ENCODE data around the gene PGM2. TPM values are rescaled to one million over a fixed set of nuclear protein-coding genes. Genes with fewer than 3 reads are reported as not detected.
"Not testable (repeated sequence)": the region's sequence is repeated elsewhere in the genome, so short reads cannot be mapped to it uniquely, and the experiment has no call there.

The PGM2 gene
- total RNA-seq, 1 experiment from 2014 or later: 32.4 TPM

DNA sequence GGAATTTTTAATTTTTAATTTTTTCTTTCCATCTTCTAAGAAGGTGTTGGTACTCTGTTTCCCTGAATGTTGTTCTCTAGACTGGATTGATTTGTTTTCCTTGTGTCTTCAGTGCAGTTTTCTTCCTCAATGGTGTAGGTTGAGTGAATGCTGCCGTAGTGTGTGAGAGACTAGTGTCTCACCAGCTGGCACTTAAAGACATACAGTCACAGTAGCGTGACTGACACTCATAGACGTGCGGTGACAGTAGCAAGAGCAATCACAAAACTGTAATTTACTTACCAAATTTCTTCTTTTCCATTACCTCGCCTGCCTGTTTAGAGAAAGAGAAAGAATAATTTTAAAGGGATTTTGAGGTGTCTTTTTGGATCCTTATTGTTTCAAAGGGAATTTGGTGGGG lies 21.4 kb upstream of the PGM2 start:
- DNase-seq (ENCODE audit: low read depth, low spot score): no peak
- in situ Hi-C loops (cut with HindIII; ENCODE audit: low pct_unique_long_range_greater_than_20kb, low sequenced_read_pairs): no loop called here

DNA sequence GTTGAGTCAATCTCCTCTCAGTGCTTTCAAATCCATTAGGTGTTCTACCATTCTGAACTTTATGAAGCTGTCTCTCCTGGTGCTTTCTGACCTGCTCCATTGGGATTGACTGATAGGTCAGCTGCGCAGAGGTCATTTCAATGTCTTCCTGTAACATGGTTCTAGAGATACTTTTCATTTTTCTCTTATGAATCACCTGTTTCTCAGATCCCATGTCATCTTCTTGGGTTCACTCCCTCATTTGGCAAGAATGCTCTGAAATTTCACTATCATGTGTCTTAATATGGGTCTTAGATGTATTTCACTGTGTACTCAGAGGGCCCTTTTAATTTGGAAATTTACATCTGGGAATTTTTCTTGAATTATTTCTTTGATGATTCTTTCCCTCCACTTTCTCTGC lies 13.8 kb upstream of the PGM2 start:
- in situ Hi-C loops (cut with HindIII; ENCODE audit: low pct_unique_long_range_greater_than_20kb, low sequenced_read_pairs): no loop called here
- no peak for DNase-seq (ENCODE audit: low read depth, low spot score)

DNA sequence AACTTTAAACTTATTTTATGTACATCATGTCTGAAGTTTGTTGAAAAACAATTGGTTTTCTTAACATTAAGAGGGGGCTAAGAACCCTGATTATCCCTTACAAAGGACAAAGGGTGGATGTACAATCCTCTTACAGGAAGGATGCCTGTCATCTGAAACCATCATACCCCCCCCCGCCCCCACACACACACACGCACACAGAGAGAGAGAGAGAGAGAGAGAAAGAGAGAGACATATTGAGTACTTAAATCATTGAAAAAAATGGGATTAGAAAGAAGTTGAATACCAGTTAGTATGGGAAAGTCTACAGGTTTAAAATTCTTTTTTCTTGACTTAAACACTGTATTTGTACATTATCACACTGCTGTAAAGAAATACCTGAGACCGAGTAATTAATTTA lies 10.9 kb upstream of the PGM2 start:
- in situ Hi-C loops (cut with HindIII; ENCODE audit: low pct_unique_long_range_greater_than_20kb, low sequenced_read_pairs): no loop called here

DNA sequence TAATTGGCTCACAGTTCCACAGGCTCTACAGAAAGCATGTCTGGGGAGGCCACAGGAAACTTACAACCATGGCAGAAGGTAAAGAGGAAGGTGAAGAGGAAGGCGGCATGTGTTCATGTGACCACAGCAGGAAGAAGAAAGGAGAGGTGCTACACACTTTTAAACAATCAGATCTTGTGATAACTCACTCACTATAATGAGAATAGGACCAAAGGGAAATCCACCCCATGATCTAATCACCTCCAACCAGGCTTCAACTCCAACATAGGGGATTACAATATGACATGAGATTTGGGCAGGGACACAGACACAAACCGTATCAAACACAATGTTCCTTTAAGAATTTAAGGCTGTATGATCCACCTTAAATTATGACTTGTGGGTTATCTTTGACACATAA lies 10.5 kb upstream of the PGM2 start:
- no peak for DNase-seq (ENCODE audit: low read depth, low spot score)
- in situ Hi-C loops (cut with HindIII; ENCODE audit: low pct_unique_long_range_greater_than_20kb, low sequenced_read_pairs): no loop called here

More for the DNA sequence above, 10.9 kb upstream of the PGM2 start:
- no peak for DNase-seq (ENCODE audit: low read depth, low spot score)

DNA sequence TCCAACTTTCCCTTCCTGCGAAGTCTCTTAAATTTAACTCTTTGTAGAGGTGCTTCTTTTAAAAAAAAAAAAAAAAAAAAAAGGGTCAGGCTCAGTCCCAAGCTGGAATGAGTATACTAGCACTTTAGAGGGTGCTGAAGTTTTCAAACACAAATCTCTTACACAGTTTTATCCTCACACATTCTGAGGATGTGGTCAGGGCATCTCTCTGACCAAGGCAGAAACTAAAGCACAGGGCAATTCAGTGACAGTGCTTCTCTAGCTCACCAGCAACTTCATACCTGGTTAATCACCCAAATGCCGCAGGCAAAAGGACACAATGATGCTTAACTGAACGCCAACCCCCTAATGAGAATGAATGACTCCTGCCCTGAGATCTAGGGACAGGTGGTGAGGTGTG lies 9.8 kb upstream of the PGM2 start:
- no peak for DNase-seq (ENCODE audit: low read depth, low spot score)
- in situ Hi-C loops (cut with HindIII; ENCODE audit: low pct_unique_long_range_greater_than_20kb, low sequenced_read_pairs): no loop called here

DNA sequence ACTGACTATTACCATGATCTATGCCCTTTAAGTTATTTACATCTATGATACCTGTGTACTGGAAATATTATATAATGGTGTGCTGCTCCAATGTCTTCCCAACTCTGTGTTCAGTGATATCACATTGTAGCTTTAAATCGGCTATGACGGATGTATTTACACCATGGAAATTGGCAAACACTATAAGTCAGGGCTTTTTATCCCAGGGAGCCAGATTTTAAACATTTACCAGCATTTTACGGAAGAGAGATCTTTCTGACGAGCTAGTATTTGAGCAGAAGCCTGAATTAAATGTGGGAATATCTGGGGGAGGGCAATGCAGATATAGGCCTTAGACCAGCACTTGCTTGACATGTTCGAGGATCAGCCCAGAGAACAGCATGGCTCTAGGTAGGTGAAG lies 7.7 kb upstream of the PGM2 start:
- DNase-seq (ENCODE audit: low read depth, low spot score): no peak
- in situ Hi-C loops (cut with HindIII; ENCODE audit: low pct_unique_long_range_greater_than_20kb, low sequenced_read_pairs): no loop called here

DNA sequence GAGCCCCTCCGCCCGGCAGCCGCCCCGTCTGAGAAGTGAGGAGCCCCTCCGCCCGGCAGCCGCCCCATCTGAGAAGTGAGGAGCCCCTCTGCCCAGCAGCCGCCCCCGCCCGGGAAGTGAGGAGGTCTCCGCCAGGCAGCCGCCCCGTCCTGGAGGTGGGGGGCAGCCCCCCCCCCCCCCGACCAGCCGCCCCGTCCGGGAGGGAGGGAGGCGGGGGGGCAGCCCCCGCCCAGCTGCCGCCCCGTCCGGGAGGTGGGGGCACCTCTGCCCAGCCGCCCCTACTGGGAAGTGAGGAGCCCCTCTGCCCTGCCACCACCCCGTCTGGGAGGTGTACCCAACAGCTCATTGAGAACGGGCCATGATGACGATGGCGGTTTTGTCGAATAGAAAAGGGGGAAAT lies 6.0 kb upstream of the PGM2 start:
- DNase-seq (ENCODE audit: low read depth, low spot score); in situ Hi-C loops (cut with HindIII; ENCODE audit: low pct_unique_long_range_greater_than_20kb, low sequenced_read_pairs): not testable (repeated sequence)

DNA sequence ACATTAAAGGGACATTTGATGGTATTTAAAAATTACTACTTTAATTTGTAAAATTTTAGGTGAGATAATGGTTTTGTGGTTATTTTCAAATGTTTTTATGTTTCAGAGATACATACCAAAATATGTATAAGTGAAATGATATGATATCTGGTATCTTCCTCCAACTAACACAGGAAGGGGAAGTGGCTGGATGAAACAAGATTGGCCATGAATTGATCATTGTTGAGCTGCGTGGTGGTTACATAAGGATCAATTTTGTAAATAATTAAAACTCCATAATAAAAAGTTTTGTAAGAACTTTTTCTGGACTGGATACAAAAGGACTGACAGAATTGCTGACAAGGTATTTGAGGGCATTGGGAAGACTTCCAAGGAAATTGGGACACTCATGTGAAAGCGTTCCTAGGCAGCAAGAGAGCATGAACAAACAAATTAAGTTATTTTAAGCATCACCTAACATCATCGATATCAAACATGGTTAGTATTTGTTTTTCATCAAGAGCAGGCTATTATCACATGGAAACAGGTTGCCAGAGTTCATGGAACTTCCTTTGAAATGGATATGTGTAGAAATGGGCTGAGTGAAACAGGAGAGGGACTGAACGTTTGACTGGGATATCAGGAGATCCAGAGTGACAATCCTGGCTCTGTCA lies 4.4 kb upstream of the PGM2 start:
- DNase-seq (ENCODE audit: low read depth, low spot score): no peak
- in situ Hi-C loops (cut with HindIII; ENCODE audit: low pct_unique_long_range_greater_than_20kb, low sequenced_read_pairs): no loop called here

DNA sequence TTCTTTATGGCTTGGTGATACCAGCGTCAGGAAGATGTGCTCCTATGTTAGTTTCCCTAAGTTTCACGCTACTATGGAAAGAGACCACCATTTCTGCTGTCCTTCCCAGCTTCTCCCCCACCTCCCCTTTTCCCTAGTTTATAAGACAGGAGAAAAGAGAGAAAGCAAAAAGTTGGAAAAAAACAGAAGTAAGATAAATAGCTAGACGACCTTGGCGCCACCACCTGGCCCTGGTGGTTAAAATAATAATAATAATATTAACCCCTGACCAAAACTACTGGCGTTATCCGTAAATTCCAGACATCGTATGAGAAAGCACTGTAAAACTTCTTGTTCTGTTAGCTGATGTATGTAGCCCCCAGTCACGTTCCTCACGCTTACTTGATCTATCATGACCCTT lies 985 bp upstream of the PGM2 start:
- in situ Hi-C loops (cut with HindIII; ENCODE audit: low pct_unique_long_range_greater_than_20kb, low sequenced_read_pairs); DNase-seq (ENCODE audit: low read depth, low spot score): not testable (repeated sequence)

DNA sequence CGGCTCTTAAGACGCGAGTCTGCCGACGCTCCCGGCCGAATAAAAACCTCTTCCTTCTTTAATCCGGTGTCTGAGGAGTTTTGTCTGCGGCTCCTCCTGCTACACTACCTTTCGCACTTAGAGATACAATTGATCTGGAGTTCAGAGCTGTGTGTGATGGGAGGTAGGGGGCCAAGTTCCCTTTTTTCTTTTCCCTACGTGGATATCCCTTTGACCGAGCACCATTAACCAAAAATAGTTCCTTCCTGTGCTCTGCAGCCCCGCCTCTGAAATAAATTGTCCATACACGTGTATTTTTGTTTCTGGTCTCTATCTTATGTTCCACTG lies 555 bp upstream of the PGM2 start:
- in situ Hi-C loops (cut with HindIII; ENCODE audit: low pct_unique_long_range_greater_than_20kb, low sequenced_read_pairs): no loop called here

DNA sequence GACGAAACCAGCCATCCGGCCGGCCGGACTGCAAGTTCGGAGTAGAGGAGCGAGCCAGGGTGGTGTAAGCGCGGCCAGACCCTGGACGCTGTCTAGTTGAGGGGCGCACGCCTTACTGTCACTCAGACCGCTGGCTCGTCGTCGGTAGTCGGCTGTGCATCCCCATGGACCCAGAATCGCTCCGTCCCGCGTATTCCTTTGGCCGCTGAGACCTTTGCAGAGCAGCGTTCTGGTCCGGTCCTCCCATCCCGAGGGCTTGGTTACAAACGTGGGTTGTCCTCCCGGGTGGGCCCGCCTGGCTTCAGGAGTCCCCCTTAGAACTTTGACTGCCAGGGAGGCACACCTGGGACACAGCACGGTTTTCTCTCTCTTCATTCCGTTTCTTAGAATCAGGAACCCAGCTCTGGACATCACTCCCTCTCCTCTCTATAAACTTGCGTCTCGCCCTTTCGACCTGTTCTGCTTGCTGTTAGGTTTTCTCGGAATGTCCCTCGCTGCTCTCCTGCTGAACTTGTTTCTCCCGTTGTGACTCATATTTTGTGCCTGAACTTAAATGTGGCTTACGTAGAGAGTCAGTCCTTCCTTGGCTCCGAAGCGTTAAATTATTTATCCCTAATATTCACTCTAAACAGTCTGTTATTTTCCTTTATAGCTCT lies 672 bp downstream of the PGM2 start:
- no peak for DNase-seq (ENCODE audit: low read depth, low spot score)
- in situ Hi-C loops (cut with HindIII; ENCODE audit: low pct_unique_long_range_greater_than_20kb, low sequenced_read_pairs): no loop called here

More for the DNA sequence above, 555 bp upstream of the PGM2 start:
- DNase-seq (ENCODE audit: low read depth, low spot score): no peak

DNA sequence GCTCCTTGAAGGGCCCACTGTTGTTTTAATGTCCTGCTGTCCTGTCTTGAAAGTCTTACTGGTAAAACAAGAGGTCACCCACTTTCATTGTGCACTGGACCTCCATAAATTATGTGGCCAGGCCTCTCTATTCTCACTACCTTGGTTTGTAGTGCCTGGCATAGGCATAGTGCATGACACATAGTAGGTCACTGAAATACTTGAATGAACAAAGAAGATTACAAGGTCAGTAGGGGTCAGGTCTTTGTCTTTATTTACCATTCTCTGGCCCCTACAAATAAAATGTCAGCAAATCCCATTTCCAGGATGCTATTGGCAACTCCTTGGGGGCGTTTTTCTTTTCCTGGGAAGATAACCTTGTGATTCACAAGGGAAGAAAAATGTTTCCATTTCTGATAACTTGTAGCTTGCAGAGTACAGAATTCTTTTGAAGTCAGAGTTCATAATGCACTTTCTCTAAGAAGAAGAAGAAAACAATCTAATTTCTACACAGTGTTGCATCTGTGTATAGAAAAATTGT lies 1.4 kb downstream of the PGM2 start:
- in situ Hi-C loops (cut with HindIII; ENCODE audit: low pct_unique_long_range_greater_than_20kb, low sequenced_read_pairs): no loop called here
- DNase-seq (ENCODE audit: low read depth, low spot score): no peak

DNA sequence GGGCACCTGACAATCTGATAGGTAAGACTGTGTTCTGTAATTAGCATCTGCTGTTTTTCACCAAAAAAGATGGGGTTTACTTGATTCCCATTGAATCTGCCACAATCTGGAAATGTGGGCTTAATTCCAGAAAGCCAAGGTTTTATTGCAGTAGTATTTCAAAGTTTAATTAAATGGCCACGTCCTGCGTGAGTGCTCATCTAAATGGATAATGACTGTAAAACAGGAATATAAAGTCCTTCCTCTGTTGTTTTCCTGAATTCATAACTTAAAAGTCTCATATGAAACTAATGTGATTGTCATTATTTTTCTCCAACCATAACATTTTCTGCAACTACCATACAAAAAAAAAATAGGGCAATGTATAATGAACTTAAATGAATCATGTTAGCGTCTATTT lies 2.4 kb downstream of the PGM2 start:
- in situ Hi-C loops (cut with HindIII; ENCODE audit: low pct_unique_long_range_greater_than_20kb, low sequenced_read_pairs): no loop called here
- DNase-seq (ENCODE audit: low read depth, low spot score): no peak

DNA sequence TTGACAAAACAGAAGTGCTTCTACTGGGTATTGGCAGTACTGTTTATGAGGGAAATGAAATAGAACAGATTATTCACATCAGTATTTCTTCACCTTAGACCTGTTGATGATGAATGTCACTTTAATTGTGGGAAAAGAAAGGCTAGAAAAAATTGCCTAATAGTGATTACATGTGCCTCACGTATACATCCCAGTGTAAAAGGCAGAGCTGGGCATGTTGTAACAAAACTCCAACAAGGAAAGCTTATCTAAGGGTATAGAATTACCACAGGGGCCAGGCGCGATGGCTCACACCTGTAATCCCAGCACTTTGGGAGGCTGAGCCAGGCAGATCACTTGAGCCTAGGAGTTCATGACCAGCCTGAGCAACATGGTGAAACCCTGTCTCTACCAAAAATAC lies 4.2 kb downstream of the PGM2 start:
- no peak for DNase-seq (ENCODE audit: low read depth, low spot score)
- in situ Hi-C loops (cut with HindIII; ENCODE audit: low pct_unique_long_range_greater_than_20kb, low sequenced_read_pairs): no loop called here

DNA sequence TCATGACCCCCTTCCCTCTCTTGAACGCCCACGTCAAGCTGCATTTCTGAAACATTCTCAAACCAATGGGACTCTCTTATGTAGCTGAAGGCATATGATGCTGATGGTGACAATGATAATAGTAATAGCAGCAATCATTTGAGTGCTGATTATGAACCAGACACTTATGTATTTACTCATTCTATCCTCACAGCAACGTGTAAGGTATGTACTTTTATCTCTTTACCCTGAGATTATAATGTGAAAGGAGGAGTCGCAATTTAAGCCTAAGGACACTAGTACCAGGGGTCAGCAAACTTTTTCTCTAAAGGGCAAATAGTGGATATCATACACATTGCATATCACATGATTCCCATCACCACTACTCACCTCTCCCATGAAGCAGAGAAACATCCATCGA lies 8.5 kb downstream of the PGM2 start:
- DNase-seq (ENCODE audit: low read depth, low spot score): no peak
- in situ Hi-C loops (cut with HindIII; ENCODE audit: low pct_unique_long_range_greater_than_20kb, low sequenced_read_pairs): no loop called here

DNA sequence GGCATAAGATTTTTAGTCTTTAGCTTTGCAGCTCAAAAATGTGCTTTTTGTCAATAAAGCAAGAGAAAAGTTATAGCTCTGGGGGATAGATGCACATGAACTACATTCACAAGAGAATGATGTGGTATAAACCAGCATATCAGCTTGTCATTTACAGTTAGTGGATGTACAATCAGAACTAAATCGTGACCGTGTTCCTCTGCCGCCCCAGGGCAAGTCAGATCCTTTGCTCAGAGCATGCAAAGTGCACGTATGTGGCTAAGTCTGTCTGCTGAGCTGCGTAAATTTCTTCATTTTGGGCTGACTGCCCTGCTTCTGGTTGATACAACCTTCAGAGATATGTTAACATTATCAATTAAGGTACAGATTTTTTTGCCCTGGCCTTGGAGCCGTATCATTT lies 9.3 kb downstream of the PGM2 start:
- in situ Hi-C loops (cut with HindIII; ENCODE audit: low pct_unique_long_range_greater_than_20kb, low sequenced_read_pairs): no loop called here
- no peak for DNase-seq (ENCODE audit: low read depth, low spot score)

DNA sequence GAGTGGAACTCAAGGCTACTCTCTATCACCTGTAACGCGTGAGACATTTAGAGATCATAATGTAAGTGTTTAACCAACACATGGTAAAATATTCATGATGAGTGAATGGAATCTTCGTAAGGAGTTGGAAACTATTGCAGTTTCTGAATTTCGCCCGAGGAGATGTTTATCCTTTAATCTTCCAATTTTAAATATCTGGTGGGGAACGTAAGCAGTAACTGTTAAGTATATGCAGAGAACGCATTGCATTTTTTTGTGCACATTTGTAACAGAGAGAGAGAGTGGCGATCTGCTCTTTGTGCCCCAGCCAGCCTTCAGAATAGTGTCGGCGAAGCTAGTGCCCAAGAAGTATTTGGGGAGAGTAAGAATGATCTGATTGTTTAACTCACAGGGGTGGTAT lies 9.8 kb downstream of the PGM2 start:
- in situ Hi-C loops (cut with HindIII; ENCODE audit: low pct_unique_long_range_greater_than_20kb, low sequenced_read_pairs): no loop called here
- no peak for DNase-seq (ENCODE audit: low read depth, low spot score)

DNA sequence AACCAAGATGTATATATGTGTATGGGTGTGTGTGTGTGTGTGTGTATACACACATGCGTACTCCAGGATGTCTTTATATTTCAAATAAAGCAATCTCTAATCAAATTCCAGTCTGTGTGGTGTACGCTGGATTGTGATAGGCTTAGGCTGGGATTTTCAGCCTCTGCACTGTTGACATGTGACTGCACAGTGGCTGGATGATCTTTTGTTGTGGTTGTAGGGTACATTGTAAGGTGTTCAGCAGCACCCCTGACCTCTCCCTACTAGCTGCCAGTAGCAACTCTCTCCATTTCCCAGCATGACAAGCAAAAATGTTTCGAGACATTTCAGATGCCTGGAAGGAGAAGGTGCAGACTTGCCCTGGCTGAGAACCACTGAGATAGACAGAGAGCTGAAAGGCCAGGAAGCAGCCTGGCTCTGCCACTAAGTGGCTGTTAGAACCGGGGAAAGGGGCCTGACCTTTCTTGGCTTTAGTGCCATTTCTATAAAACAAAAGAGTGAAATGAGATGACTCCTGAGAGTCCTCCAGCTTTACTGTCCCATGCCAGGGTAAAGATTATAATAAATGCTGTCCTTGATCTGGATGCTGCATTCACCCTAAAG lies 10.5 kb downstream of the PGM2 start:
- in situ Hi-C loops (cut with HindIII; ENCODE audit: low pct_unique_long_range_greater_than_20kb, low sequenced_read_pairs): no loop called here
- DNase-seq (ENCODE audit: low read depth, low spot score): no peak

DNA sequence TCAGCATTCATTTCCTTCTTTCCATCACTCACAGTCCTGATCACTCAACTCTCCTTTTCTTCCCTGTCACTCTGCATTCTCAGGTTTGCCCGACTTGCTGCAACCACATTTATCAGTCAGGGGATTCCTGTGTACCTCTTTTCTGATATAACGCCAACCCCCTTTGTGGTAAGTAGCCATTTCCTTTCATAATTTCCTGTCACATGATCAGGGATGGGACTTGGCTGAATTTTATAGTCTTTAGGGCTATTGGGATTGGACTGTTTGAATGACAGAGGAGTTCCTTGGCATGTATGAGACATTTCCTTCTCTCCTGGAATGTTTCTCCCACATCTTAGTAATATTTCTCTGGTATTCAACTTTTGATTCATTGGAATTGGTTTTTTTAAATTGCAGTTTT lies 11.0 kb downstream of the PGM2 start:
- in situ Hi-C loops (cut with HindIII; ENCODE audit: low pct_unique_long_range_greater_than_20kb, low sequenced_read_pairs): no loop called here

More for the DNA sequence above, 11.0 kb downstream of the PGM2 start:
- no peak for DNase-seq (ENCODE audit: low read depth, low spot score)
